Measurements from ENCODE around the gene ZNF385D.

Gene ZNF385D

GRCh38 chr3:21564531-21564930, 186.5 kb downstream of the ZNF385D start:
- no peaks in the 10 kb centered on the region for H3K36me3 ChIP-seq (replicated peaks in 1 of 2; ENCODE audit: control insufficient read depth in 2 of 2, insufficient read depth in 2 of 2, low read length in 2 of 2)
- no peak overlapping the region for H2AK5ac ChIP-seq (ENCODE audit: low read depth, low read length)
- no peak overlapping the region for H3K14ac ChIP-seq (ENCODE audit: low read length)
- no peak overlapping the region for H3K27ac ChIP-seq (replicated peaks; ENCODE audit: low read length)
- H3K4me3 ChIP-seq (ENCODE audit: low read length in 2 of 2) = no peak overlapping the region
- H2BK120ac ChIP-seq (ENCODE audit: low read depth, low read length) = no peak overlapping the region
- H3K79me1 ChIP-seq (ENCODE audit: low read depth, low read length) = no peaks in the 10 kb centered on the region
- H4K91ac ChIP-seq (ENCODE audit: low read depth, low read length, poor library complexity) = no peak overlapping the region
- H3K9ac ChIP-seq (ENCODE audit: low read depth, low read length, poor library complexity) = no peak overlapping the region
- H3K9me3 ChIP-seq (replicated peaks in 1 of 2; ENCODE audit: control insufficient read depth in 2 of 2, insufficient read depth in 1 of 2, low read depth in 1 of 2, low read length in 2 of 2) = no peaks in the 10 kb centered on the region
- no peaks in the 10 kb centered on the region for H3K4me1 ChIP-seq (ENCODE audit: control insufficient read depth in 2 of 2, insufficient read depth in 1 of 2, low read depth in 1 of 2, low read length in 2 of 2)
- no peak overlapping the region for H2BK5ac ChIP-seq (ENCODE audit: low read length)
- H3K27me3 ChIP-seq (ENCODE audit: control insufficient read depth in 3 of 3, insufficient read depth in 3 of 3, low read depth in 1 of 3, low read length in 3 of 3) = no peaks in the 10 kb centered on the region
- no CpG with 5 or more reads among the region's 3 CpGs for WGBS, 2 donors (ENCODE audit: extremely low coverage in 2 of 2, insufficient read length in 2 of 2, insufficient replicate concordance in 1 of 2)
- no peak overlapping the region for H3K23ac ChIP-seq (ENCODE audit: low read depth, low read length, poor library complexity)
- H2BK15ac ChIP-seq (ENCODE audit: low read length) = no peak overlapping the region
- H3K4ac ChIP-seq (ENCODE audit: low read length) = no peak overlapping the region
- H3K18ac ChIP-seq (ENCODE audit: low read length) = no peak overlapping the region
- H2AFZ ChIP-seq (ENCODE audit: low read length) = no peak overlapping the region
- no peak overlapping the region for H4K8ac ChIP-seq (ENCODE audit: low read depth, low read length)
- H2BK12ac ChIP-seq (ENCODE audit: low read length) = no peak overlapping the region
- H3K4me2 ChIP-seq (ENCODE audit: insufficient read depth, low read length, poor library complexity, severe bottlenecking) = no peak overlapping the region
- no peak for DNase-seq (ENCODE audit: low spot score)

GRCh38 chr3:21562243-21562642, 188.8 kb downstream of the ZNF385D start:
- no peak for DNase-seq (ENCODE audit: low spot score)
- H3K79me1 ChIP-seq (ENCODE audit: low read depth, low read length) = no peaks in the 10 kb centered on the region
- no peak overlapping the region for H3K4me3 ChIP-seq (ENCODE audit: low read length in 2 of 2)
- H3K23ac ChIP-seq (ENCODE audit: low read depth, low read length, poor library complexity) = no peak overlapping the region
- no peak overlapping the region for H3K9ac ChIP-seq (ENCODE audit: low read depth, low read length, poor library complexity)
- no peaks in the 10 kb centered on the region for H3K36me3 ChIP-seq (replicated peaks in 1 of 2; ENCODE audit: control insufficient read depth in 2 of 2, insufficient read depth in 2 of 2, low read length in 2 of 2)
- H2BK12ac ChIP-seq (ENCODE audit: low read length) = no peak overlapping the region
- no peaks in the 10 kb centered on the region for H3K4me1 ChIP-seq (ENCODE audit: control insufficient read depth in 2 of 2, insufficient read depth in 1 of 2, low read depth in 1 of 2, low read length in 2 of 2)
- H2AFZ ChIP-seq (ENCODE audit: low read length) = no peak overlapping the region
- no peak overlapping the region for H4K8ac ChIP-seq (ENCODE audit: low read depth, low read length)
- no peak overlapping the region for H3K14ac ChIP-seq (ENCODE audit: low read length)
- no peak overlapping the region for H2BK120ac ChIP-seq (ENCODE audit: low read depth, low read length)
- H3K9me3 ChIP-seq (replicated peaks in 1 of 2; ENCODE audit: control insufficient read depth in 2 of 2, insufficient read depth in 1 of 2, low read depth in 1 of 2, low read length in 2 of 2) = no peaks in the 10 kb centered on the region
- no peaks in the 10 kb centered on the region for H3K27me3 ChIP-seq (ENCODE audit: control insufficient read depth in 3 of 3, insufficient read depth in 3 of 3, low read depth in 1 of 3, low read length in 3 of 3)
- no peak overlapping the region for H3K18ac ChIP-seq (ENCODE audit: low read length)
- no peak overlapping the region for H2BK5ac ChIP-seq (ENCODE audit: low read length)
- H2AK5ac ChIP-seq (ENCODE audit: low read depth, low read length) = no peak overlapping the region
- no peak overlapping the region for H2BK15ac ChIP-seq (ENCODE audit: low read length)
- H4K91ac ChIP-seq (ENCODE audit: low read depth, low read length, poor library complexity) = no peak overlapping the region
- no peak overlapping the region for H3K27ac ChIP-seq (replicated peaks; ENCODE audit: low read length)
- no peak overlapping the region for H3K4me2 ChIP-seq (ENCODE audit: insufficient read depth, low read length, poor library complexity, severe bottlenecking)
- no peak overlapping the region for H3K4ac ChIP-seq (ENCODE audit: low read length)

- no peak overlapping the region for H2BK120ac ChIP-seq (ENCODE audit: low read depth, low read length)
- no peak overlapping the region for H2BK5ac ChIP-seq (ENCODE audit: low read length)
- H3K4me1 ChIP-seq (ENCODE audit: control insufficient read depth in 2 of 2, insufficient read depth in 1 of 2, low read depth in 1 of 2, low read length in 2 of 2) = no peaks in the 10 kb centered on the region
- no CpG with 5 or more reads among the region's 2 CpGs for WGBS, 2 donors (ENCODE audit: extremely low coverage in 2 of 2, insufficient read length in 2 of 2, insufficient replicate concordance in 1 of 2)
- H3K9me3 ChIP-seq (replicated peaks in 1 of 2; ENCODE audit: control insufficient read depth in 2 of 2, insufficient read depth in 1 of 2, low read depth in 1 of 2, low read length in 2 of 2) = no peaks in the 10 kb centered on the region
- H3K79me1 ChIP-seq (ENCODE audit: low read depth, low read length) = no peaks in the 10 kb centered on the region
- no peak overlapping the region for H3K9ac ChIP-seq (ENCODE audit: low read depth, low read length, poor library complexity)
- H3K27me3 ChIP-seq (ENCODE audit: control insufficient read depth in 3 of 3, insufficient read depth in 3 of 3, low read depth in 1 of 3, low read length in 3 of 3) = no peaks in the 10 kb centered on the region
- H4K8ac ChIP-seq (ENCODE audit: low read depth, low read length) = no peak overlapping the region
- H2AFZ ChIP-seq (ENCODE audit: low read length) = no peak overlapping the region
- H3K27ac ChIP-seq (replicated peaks; ENCODE audit: low read length) = no peak overlapping the region
- H3K18ac ChIP-seq (ENCODE audit: low read length) = no peak overlapping the region
- no peak overlapping the region for H2BK12ac ChIP-seq (ENCODE audit: low read length)
- no peak for DNase-seq (ENCODE audit: low spot score)
- no peak overlapping the region for H3K14ac ChIP-seq (ENCODE audit: low read length)
- H4K91ac ChIP-seq (ENCODE audit: low read depth, low read length, poor library complexity) = no peak overlapping the region
- no peak overlapping the region for H3K4me3 ChIP-seq (ENCODE audit: low read length in 2 of 2)
- peak overlapping the region; percentile 37 for H3K23ac ChIP-seq (ENCODE audit: low read depth, low read length, poor library complexity)
- H2BK15ac ChIP-seq (ENCODE audit: low read length) = no peak overlapping the region
- no peaks in the 10 kb centered on the region for H3K36me3 ChIP-seq (replicated peaks in 1 of 2; ENCODE audit: control insufficient read depth in 2 of 2, insufficient read depth in 2 of 2, low read length in 2 of 2)
- H2AK5ac ChIP-seq (ENCODE audit: low read depth, low read length) = no peak overlapping the region
- no peak overlapping the region for H3K4me2 ChIP-seq (ENCODE audit: insufficient read depth, low read length, poor library complexity, severe bottlenecking)
- no peak overlapping the region for H3K4ac ChIP-seq (ENCODE audit: low read length)
These were observed 189.5 kb downstream of the ZNF385D start for GRCh38 chr3:21561472-21561871.

- Histone ChIP-seq H2BK120ac (ENCODE audit: low read depth, low read length) (no peak overlapping the region), H3K9me3 (replicated peaks in 1 of 2; ENCODE audit: control insufficient read depth in 2 of 2, insufficient read depth in 1 of 2, low read depth in 1 of 2, low read length in 2 of 2) (no peaks in the 10 kb centered on the region), H3K27me3 (ENCODE audit: control insufficient read depth in 3 of 3, insufficient read depth in 3 of 3, low read depth in 1 of 3, low read length in 3 of 3) (no peaks in the 10 kb centered on the region), H2AFZ (ENCODE audit: low read length) (no peak overlapping the region), H3K4me3 (ENCODE audit: low read length in 2 of 2) (no peak overlapping the region), H2AK5ac (ENCODE audit: low read depth, low read length) (no peak overlapping the region), H3K36me3 (replicated peaks in 1 of 2; ENCODE audit: control insufficient read depth in 2 of 2, insufficient read depth in 2 of 2, low read length in 2 of 2) (no peaks in the 10 kb centered on the region), H3K14ac (ENCODE audit: low read length) (no peak overlapping the region), H3K27ac (replicated peaks; ENCODE audit: low read length) (no peak overlapping the region), H3K79me1 (ENCODE audit: low read depth, low read length) (no peaks in the 10 kb centered on the region), H3K4me1 (ENCODE audit: control insufficient read depth in 2 of 2, insufficient read depth in 1 of 2, low read depth in 1 of 2, low read length in 2 of 2) (peaks cover 0 to 3% of the 10 kb centered on the region in 2 donors), H2BK12ac (ENCODE audit: low read length) (no peak overlapping the region), H3K9ac (ENCODE audit: low read depth, low read length, poor library complexity) (no peak overlapping the region), H3K4me2 (ENCODE audit: insufficient read depth, low read length, poor library complexity, severe bottlenecking) (no peak overlapping the region), H4K91ac (ENCODE audit: low read depth, low read length, poor library complexity) (no peak overlapping the region), H2BK5ac (ENCODE audit: low read length) (no peak overlapping the region), H3K23ac (ENCODE audit: low read depth, low read length, poor library complexity) (no peak overlapping the region), H3K18ac (ENCODE audit: low read length) (no peak overlapping the region), H2BK15ac (ENCODE audit: low read length) (no peak overlapping the region), H3K4ac (ENCODE audit: low read length) (no peak overlapping the region), H4K8ac (ENCODE audit: low read depth, low read length) (no peak overlapping the region)
- DNase-seq (ENCODE audit: low spot score) = no peak
- no CpG with 5 or more reads among the region's 2 CpGs for WGBS, 2 donors (ENCODE audit: extremely low coverage in 2 of 2, insufficient read length in 2 of 2, insufficient replicate concordance in 1 of 2)
These were observed 200.0 kb downstream of the ZNF385D start for GRCh38 chr3:21551019-21551418.

Data from neuronal stem cell (in vitro differentiated cells).